T-helper 9 cell (primary cell): Measurements from ENCODE around the gene DYNC1I2.
"Not testable (repeated sequence)": the region's sequence is repeated elsewhere in the genome, so short reads cannot be mapped to it uniquely, and the experiment has no call there.

Source experiments
- DNase-seq: peaks from one replicate; pipeline ENCODE4 v3.0.0-alpha.2; 2020

The DYNC1I2 gene

GRCh38 chr2:171718720-171719119 is 31.5 kb downstream of the DYNC1I2 start:
- DNase-seq: no peak

GRCh38 chr2:171719660-171720059 is 32.4 kb downstream of the DYNC1I2 start:
- no peak for DNase-seq

- DNase-seq: no peak
Measured at GRCh38 chr2:171723716-171724683, 36.7 kb downstream of the DYNC1I2 start.

GRCh38 chr2:171726847-171727450 is 39.7 kb downstream of the DYNC1I2 start:
- no peak for DNase-seq

GRCh38 chr2:171728989-171729951 is 42.0 kb downstream of the DYNC1I2 start:
- no peak for DNase-seq

- no peak for DNase-seq
Measured at GRCh38 chr2:171729952-171730317, 42.7 kb downstream of the DYNC1I2 start.

- DNase-seq: no peak
Measured at GRCh38 chr2:171735991-171736710, 48.9 kb downstream of the DYNC1I2 start.

- DNase-seq: no peak
Measured at GRCh38 chr2:171741189-171741588, 53.9 kb downstream of the DYNC1I2 start.

- no peak for DNase-seq
Measured at GRCh38 chr2:171742760-171743159, 55.5 kb downstream of the DYNC1I2 start.

- no peak for DNase-seq
Measured at GRCh38 chr2:171745141-171745540, 57.9 kb downstream of the DYNC1I2 start.

- DNase-seq: no peak
Measured at GRCh38 chr2:171745806-171746205, 58.5 kb downstream of the DYNC1I2 start.

- DNase-seq: no peak
Measured at GRCh38 chr2:171747371-171747770, 60.1 kb downstream of the DYNC1I2 start.

GRCh38 chr2:171754254-171754939 is 67.1 kb downstream of the DYNC1I2 start:
- DNase-seq: no peak

- DNase-seq: not testable (repeated sequence)
Measured at GRCh38 chr2:171758762-171759161, 71.5 kb downstream of the DYNC1I2 start.

GRCh38 chr2:171761176-171761575 is 73.9 kb downstream of the DYNC1I2 start:
- DNase-seq: not testable (repeated sequence)

- no peak for DNase-seq
Measured at GRCh38 chr2:171762879-171763573, 75.8 kb downstream of the DYNC1I2 start.

- no peak for DNase-seq
Measured at GRCh38 chr2:171763602-171764001, 76.3 kb downstream of the DYNC1I2 start.

- no peak for DNase-seq
Measured at GRCh38 chr2:171771463-171771862, 84.2 kb downstream of the DYNC1I2 start.

- no peak for DNase-seq
Measured at GRCh38 chr2:171772373-171772772, 85.1 kb downstream of the DYNC1I2 start.

- DNase-seq: not testable (repeated sequence)
Measured at GRCh38 chr2:171774581-171774980, 87.3 kb downstream of the DYNC1I2 start.

GRCh38 chr2:171778515-171778914 is 91.2 kb downstream of the DYNC1I2 start:
- DNase-seq: no peak
